GM20431 (cell line): ENCODE data around the gene DIP2C.
"Not testable (repeated sequence)": the region's sequence is repeated elsewhere in the genome, so short reads cannot be mapped to it uniquely, and the experiment has no call there.

ENCODE experiments used
- in situ Hi-C: fragments of 300-500 bp; cut with MseI, MboI; formaldehyde crosslinking; loops from one replicate; pipeline ENCODE4 v1.15.0; 2020; ENCODE audit warnings: low sequenced_read_pairs; ENCODE audit not compliant: unreplicated experiment

Gene DIP2C

GRCh38 chr10:354901-355617, 334.4 kb downstream of the DIP2C start:
- in situ Hi-C loops: no loop called here

GRCh38 chr10:352476-353235, 336.8 kb downstream of the DIP2C start:
- in situ Hi-C loops: no loop called here

GRCh38 chr10:351770-352334, 337.6 kb downstream of the DIP2C start:
- in situ Hi-C loops: no loop called here

- in situ Hi-C loops: no loop called here
Observed at GRCh38 chr10:350981-351501, 338.4 kb downstream of the DIP2C start.

- in situ Hi-C loops: no loop called here
Observed at GRCh38 chr10:349081-349480, 340.4 kb downstream of the DIP2C start.

GRCh38 chr10:348456-348855, 341.0 kb downstream of the DIP2C start:
- in situ Hi-C loops: no loop called here

- in situ Hi-C loops: not testable (repeated sequence)
Observed at GRCh38 chr10:347774-348173, 341.7 kb downstream of the DIP2C start.

GRCh38 chr10:347190-347589, 342.3 kb downstream of the DIP2C start:
- in situ Hi-C loops: not testable (repeated sequence)

GRCh38 chr10:344582-345200, 344.8 kb downstream of the DIP2C start:
- in situ Hi-C loops: no loop called here

- in situ Hi-C loops: no loop called here
Observed at GRCh38 chr10:343231-344220, 345.9 kb downstream of the DIP2C start.

- in situ Hi-C loops: no loop called here
Observed at GRCh38 chr10:341081-341740, 348.3 kb downstream of the DIP2C start.

GRCh38 chr10:340646-341045, 348.8 kb downstream of the DIP2C start:
- in situ Hi-C loops: no loop called here

- in situ Hi-C loops: no loop called here
Observed at GRCh38 chr10:339038-339391, 350.5 kb downstream of the DIP2C start.

GRCh38 chr10:338171-339037, 351.1 kb downstream of the DIP2C start:
- in situ Hi-C loops: no loop called here

GRCh38 chr10:336247-336646, 353.2 kb downstream of the DIP2C start:
- in situ Hi-C loops: no loop called here

GRCh38 chr10:335151-335800, 354.2 kb downstream of the DIP2C start:
- in situ Hi-C loops: no loop called here

GRCh38 chr10:331186-331585, 358.3 kb downstream of the DIP2C start:
- in situ Hi-C loops: no loop called here
